ENCODE data around the gene CLBA1.

Gene CLBA1

DNA sequence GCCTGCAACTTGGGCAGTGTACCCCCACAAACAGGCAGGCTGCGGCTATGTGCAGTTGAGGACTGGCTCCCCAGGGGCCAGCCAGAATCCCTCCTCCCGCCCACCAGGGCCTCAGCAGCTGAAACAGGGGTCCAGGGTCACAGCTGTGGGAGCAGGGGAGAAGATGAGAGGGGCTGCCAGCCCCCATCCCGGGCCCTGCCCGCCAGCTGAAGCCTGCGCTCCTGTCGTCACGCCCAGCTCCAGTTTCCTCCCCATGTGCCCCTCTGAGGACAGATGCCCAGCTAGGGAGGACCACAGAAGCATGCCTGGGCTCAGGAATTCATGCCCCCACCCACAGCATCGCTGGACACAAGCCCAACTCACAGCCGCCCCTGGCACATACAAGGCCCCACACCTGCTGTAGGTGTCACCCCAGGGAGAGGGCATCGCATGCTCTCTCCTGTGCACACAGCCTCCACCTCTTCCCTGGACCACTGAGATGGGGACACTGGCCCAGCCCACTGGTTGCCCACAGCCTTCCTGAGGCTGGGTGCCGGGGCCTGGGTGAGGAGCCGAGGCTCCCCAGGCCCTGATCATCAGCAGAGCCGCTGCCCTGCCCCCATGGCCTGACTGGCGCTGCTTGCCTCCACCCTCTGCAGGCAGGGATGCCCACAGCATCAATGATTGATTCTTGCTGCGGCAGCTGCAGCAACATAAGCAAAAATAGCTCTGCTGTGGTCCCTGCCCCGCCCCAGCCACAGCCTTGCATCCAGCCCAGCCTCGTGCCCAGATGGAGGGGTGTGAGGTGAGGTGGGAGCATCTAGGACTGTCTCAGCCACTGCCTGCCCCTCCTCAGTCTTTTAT, 3.7 kb upstream of the CLBA1 start:
- TF ChIP-seq EZH2phosphoT487 (IDR thresholded peaks at IDR 0.05; ENCODE audit: borderline replicate concordance, low read length), result no peak
- TF ChIP-seq, protein P1, sequence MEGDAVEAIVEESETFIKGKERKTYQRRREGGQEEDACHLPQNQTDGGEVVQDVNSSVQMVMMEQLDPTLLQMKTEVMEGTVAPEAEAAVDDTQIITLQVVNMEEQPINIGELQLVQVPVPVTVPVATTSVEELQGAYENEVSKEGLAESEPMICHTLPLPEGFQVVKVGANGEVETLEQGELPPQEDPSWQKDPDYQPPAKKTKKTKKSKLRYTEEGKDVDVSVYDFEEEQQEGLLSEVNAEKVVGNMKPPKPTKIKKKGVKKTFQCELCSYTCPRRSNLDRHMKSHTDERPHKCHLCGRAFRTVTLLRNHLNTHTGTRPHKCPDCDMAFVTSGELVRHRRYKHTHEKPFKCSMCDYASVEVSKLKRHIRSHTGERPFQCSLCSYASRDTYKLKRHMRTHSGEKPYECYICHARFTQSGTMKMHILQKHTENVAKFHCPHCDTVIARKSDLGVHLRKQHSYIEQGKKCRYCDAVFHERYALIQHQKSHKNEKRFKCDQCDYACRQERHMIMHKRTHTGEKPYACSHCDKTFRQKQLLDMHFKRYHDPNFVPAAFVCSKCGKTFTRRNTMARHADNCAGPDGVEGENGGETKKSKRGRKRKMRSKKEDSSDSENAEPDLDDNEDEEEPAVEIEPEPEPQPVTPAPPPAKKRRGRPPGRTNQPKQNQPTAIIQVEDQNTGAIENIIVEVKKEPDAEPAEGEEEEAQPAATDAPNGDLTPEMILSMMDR (IDR thresholded peaks at IDR 0.05; ENCODE audit: low read depth, low read length, poor library complexity, severe bottlenecking), result no peak
- Histone ChIP-seq H3K9me2 (replicated peaks; ENCODE audit: control insufficient read depth, low read length) (no peaks in the 10 kb centered on the region), H3K27ac (ENCODE audit: low read depth, low read length) (no peak overlapping the region), H3K4me3 (ENCODE audit: low read length) (no peak overlapping the region), H3K27me3 (ENCODE audit: control insufficient read depth, low read length) (peaks cover 39% of the 10 kb centered on the region), H3K9me3 (ENCODE audit: control insufficient read depth, insufficient read depth, low read length) (no peaks in the 10 kb centered on the region), H3K4me2 (ENCODE audit: low read length) (no peak overlapping the region), H3K79me2 (ENCODE audit: control insufficient read depth, low read length) (no peaks in the 10 kb centered on the region), H4K20me1 (ENCODE audit: control insufficient read depth, insufficient read depth, low read depth, low read length) (no peaks in the 10 kb centered on the region), H3K36me3 (ENCODE audit: control insufficient read depth, low read length) (no peaks in the 10 kb centered on the region), H3K4me1 (ENCODE audit: control insufficient read depth, low read length) (peaks cover 21% of the 10 kb centered on the region), H3F3A (ENCODE audit: control insufficient read depth, insufficient read depth) (no peaks in the 10 kb centered on the region)

DNA sequence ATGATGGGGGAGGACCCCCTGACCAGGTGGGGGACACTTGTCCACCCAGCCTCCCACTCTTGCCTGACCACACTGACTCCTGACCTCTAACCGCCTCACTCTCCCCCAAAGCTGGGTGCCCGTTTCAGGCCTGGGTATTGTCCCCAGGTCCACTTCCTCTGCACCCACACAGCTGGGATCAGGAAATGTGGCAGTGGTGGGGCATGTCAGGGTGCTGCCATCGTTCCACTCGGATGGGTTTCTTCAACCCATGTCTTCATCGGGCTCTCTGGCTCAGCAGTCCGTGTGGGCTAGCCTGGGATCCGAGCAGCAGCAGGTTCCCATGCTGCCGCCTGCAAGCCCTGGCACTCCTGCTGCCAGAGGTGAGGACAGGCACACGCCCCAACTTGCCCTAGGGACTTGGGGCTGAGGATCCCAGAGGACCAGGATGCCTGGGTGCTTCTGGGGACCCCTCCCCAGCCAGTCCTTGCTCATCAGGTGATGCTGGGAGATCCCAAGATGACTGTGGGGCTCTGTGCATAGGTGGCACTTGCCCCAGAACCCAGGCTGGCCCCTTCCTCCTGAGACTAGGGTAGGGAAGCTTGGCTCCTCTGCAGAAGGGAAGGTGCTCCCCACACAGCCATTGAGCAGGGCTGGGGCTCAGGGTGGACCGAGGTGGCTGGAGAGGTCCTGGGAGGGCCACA, 2.9 kb upstream of the CLBA1 start:
- H3K79me2 ChIP-seq (ENCODE audit: control insufficient read depth, low read length), result no peaks in the 10 kb centered on the region
- no peak overlapping the region for H3K4me2 ChIP-seq (ENCODE audit: low read length)
- no peaks in the 10 kb centered on the region for H3K9me2 ChIP-seq (replicated peaks; ENCODE audit: control insufficient read depth, low read length)
- H3K9me3 ChIP-seq (ENCODE audit: control insufficient read depth, insufficient read depth, low read length), result no peaks in the 10 kb centered on the region
- no peaks in the 10 kb centered on the region for H3K36me3 ChIP-seq (ENCODE audit: control insufficient read depth, low read length)
- H3K4me1 ChIP-seq (ENCODE audit: control insufficient read depth, low read length), result peaks cover 22% of the 10 kb centered on the region
- H4K20me1 ChIP-seq (ENCODE audit: control insufficient read depth, insufficient read depth, low read depth, low read length), result no peaks in the 10 kb centered on the region
- H3K4me3 ChIP-seq (ENCODE audit: low read length), result no peak overlapping the region
- no peaks in the 10 kb centered on the region for H3F3A ChIP-seq (ENCODE audit: control insufficient read depth, insufficient read depth)
- peaks cover 32% of the 10 kb centered on the region for H3K27me3 ChIP-seq (ENCODE audit: control insufficient read depth, low read length)
- H3K27ac ChIP-seq (ENCODE audit: low read depth, low read length), result no peak overlapping the region
- no peak for TF ChIP-seq EZH2phosphoT487 (IDR thresholded peaks at IDR 0.05; ENCODE audit: borderline replicate concordance, low read length)
- TF ChIP-seq, protein P1 (IDR thresholded peaks at IDR 0.05; ENCODE audit: low read depth, low read length, poor library complexity, severe bottlenecking), result no peak

DNA sequence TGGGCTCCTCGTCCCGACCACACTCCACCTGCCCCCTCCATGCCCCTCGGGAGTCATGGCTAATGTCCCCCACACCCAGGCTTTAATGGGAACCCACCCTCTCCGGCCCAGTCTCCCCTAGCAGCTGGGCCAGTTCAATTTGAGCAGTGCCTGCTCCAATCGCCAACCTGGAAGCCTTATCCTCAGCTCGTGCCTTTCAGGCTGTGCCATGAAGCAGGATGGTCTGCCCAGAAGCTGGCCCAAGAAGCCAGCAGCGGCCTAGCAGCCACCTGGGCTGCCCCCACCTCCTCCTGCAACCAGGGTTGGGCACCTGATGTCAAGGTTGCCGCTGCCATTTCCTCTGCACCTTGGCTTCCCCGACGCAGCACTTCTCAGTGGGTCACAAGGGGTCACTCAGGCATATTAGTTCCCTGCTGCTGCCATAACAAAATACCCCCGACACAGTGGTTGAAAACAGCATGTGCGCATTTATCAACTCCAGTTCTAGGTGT, 2.3 kb upstream of the CLBA1 start:
- Histone ChIP-seq H3K9me3 (ENCODE audit: control insufficient read depth, insufficient read depth, low read length) (no peaks in the 10 kb centered on the region), H4K20me1 (ENCODE audit: control insufficient read depth, insufficient read depth, low read depth, low read length) (no peaks in the 10 kb centered on the region), H3K4me1 (ENCODE audit: control insufficient read depth, low read length) (peaks cover 20% of the 10 kb centered on the region), H3K4me3 (ENCODE audit: low read length) (no peak overlapping the region), H3K27ac (ENCODE audit: low read depth, low read length) (no peak overlapping the region), H3F3A (ENCODE audit: control insufficient read depth, insufficient read depth) (no peaks in the 10 kb centered on the region), H3K9me2 (replicated peaks; ENCODE audit: control insufficient read depth, low read length) (no peaks in the 10 kb centered on the region), H3K36me3 (ENCODE audit: control insufficient read depth, low read length) (no peaks in the 10 kb centered on the region), H3K27me3 (ENCODE audit: control insufficient read depth, low read length) (peaks cover 29% of the 10 kb centered on the region), H3K4me2 (ENCODE audit: low read length) (no peak overlapping the region), H3K79me2 (ENCODE audit: control insufficient read depth, low read length) (no peaks in the 10 kb centered on the region)
- TF ChIP-seq, protein P1 (IDR thresholded peaks at IDR 0.05; ENCODE audit: low read depth, low read length, poor library complexity, severe bottlenecking), result no peak
- no peak for TF ChIP-seq EZH2phosphoT487 (IDR thresholded peaks at IDR 0.05; ENCODE audit: borderline replicate concordance, low read length)

Data from DOHH2 (cell line).